NCI-H82 treated with DMSO at 0.1 percent for 48 hours (cell line): Measurements from ENCODE around the gene ASCL5.

Source experiments
- DNase-seq: peaks from one replicate; lab custom pipeline; 2025; ENCODE audit not compliant: unreplicated experiment; lab: John Stamatoyannopoulos, UW

ASCL5 gene

GRCh38 chr1:201153474-201154388 is 26.7 kb upstream of the ASCL5 start:
- no peak for DNase-seq

GRCh38 chr1:201149400-201149799 is 22.4 kb upstream of the ASCL5 start:
- peak; percentile 27 for DNase-seq

- DNase-seq, result no peak
Measured at GRCh38 chr1:201147396-201148015, 20.5 kb upstream of the ASCL5 start.

DNA sequence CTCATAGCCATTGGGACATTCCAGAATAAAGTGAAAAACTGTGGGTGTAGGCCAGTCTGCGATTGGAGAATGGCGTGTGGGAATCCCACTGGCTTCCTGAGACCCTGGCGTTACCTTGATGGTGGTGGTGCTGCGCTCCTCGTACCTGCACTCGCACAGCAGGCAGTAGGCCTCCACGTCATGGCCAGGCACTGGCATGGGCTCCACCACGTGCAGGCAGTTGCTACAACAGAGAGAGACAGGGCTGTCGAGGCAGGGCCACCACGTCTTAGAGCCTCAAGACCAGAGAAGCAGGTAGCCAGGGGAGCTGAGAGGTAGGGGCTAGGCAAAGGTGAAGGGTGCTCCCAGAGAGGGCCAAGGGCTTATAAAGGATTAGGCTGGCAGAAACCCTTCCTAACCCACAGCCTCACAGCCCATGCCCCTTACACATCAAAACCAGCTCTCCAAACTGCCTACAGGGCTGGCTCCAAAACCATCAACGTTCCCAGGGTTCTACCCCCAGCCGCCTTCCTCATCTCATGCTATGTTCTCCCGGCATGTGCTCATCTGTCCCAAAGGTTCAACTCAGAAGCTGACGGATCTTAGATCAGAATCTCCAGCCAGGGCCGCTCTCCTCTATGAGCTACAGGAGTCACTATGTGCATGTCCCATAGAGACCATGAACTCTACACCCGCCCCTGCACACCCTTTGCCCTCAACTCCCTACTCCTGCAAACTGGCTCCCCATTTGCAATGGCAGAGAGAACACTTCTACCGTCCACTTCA is 19.8 kb upstream of the ASCL5 start:
- no peak for DNase-seq

GRCh38 chr1:201145816-201146215 is 18.8 kb upstream of the ASCL5 start:
- no peak for DNase-seq

GRCh38 chr1:201145132-201145531 is 18.1 kb upstream of the ASCL5 start:
- DNase-seq, result no peak

DNA sequence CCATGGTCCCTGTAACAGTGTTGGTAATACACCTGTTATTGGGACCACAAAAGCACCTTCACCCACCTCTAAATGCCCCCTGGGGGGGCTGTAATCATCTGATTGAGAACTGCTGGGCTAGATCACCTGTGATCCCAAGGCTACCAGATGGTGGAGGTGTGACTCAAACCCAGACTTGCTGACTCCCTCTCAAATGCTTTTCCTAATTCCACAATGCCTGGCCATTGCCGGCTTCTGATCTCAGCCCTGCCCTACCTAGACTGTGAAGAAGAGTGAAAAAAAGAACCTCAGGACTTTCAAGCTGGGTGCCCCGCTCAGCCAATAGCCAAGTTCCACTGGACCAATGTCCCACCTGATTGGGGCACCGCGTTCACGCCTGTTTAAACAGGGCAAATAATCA is 17.7 kb upstream of the ASCL5 start:
- DNase-seq, result no peak

DNA sequence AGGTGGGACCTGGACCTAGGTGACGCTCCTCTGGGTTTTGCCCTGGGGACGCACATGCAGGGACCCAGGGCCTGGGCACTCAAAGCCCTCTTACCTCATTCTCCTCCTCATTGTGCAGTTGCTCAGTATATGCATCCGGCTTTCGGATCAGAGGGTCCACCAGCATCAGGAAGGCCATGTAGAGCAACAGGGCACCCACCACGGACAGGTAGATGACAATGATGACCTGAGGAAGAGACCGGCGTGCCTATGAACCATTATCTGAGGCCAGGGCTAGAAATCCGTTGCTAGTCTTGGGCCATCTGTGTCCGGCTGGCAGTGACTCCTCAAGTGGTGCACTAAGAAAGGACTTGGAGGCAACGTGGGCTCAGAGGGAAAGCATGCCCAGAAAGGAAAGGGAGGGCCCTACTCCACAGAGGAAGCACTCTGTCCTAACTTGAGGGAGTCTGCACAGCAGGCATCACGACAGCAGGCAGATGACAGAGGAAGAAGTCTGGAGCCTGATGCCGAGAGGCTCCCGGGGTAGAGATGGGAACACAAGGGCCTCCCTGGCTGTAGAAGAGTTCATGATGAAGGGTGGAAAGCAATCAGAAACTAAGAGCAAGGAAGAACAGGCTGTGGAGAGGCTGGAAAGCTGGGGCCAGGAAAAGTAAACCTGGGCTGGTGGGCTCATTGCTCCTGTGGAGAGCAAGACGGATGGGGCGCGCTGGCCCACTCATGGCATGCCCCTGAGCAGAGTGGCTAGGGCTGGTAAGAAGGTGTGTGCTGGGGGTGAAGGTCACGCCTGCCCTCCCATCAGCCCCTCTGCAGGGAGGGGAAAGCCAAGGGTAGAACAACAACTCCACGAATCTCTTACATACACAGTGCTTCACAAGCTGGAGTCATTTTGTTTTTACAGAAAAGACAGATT is 17.0 kb upstream of the ASCL5 start:
- no peak for DNase-seq

- DNase-seq, result no peak
Measured at GRCh38 chr1:201142849-201143725, 16.1 kb upstream of the ASCL5 start.

DNA sequence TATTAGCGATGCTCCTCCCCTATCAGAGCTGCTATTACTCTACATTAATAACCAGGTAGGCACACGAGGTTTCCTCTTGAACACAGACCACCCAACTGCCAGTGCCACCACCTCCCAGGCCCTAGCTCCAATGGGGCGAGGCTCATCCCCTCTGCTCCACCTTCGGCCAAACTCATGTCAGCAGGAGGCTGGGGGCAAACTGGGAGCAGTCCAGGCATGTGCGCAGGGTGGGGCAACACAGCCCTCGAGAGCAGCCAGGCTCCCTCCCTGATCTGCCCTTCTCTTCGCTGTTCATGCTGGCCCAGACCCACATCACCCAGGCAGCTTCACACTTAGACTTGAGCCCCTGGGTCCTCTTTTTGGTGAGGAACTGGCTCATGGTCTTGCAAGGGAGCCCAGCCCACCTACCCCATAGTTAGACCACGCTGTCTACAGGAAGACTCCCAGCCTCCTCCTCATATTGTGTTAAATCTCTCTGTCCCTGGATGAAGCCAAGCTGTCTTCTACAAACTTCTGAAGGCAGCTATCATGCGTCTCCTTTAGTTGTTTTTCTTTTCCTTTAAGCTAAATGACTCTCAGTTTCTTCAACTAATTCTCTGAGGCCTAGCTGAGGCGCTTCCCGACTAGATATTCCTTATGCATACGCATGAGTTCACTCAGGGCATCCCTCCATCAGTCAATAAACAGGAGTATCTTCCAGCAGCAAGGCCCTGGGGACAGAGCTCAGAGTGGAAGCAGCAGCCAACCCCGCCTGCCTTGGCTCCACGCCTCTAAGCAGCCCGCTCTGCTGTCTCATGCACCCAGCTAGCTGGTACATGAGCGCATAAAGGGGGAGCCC is 15.2 kb upstream of the ASCL5 start:
- DNase-seq, result no peak

DNA sequence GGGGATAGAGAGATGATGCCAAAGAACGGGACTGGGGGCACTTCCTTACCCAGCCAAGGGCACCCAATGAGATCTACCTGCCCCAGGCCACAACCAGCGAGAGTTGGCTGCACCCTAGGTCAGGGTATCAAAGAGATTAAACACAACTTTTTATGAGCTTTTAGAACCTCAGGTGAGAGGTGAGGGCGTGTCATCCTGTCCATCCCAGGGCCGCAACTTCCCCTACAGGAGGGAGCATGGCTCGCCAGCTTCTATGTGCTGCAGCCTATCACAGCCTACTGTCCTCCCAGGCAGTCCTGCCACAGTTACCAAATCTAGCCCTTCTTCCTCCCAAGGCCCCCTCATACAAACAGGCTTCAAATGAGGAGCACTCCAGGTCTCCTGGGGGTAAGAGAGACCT is 14.4 kb upstream of the ASCL5 start:
- DNase-seq, result no peak

DNA sequence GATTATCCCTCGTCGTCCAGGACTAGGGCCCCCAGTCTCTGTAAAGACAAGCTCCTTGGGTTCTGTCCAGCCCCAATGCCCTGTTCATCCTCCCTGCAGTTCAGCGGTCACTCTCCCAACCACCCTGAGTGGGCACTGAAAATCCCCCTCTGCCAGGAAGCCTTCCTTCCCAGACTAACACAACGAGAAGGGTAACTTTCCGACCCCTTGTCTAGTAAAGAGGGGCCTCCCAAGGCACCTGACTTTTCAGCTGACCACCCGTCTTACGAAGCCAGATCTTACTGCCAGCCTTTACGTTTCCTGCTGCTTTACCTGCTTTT is 13.9 kb upstream of the ASCL5 start:
- DNase-seq, result no peak

DNA sequence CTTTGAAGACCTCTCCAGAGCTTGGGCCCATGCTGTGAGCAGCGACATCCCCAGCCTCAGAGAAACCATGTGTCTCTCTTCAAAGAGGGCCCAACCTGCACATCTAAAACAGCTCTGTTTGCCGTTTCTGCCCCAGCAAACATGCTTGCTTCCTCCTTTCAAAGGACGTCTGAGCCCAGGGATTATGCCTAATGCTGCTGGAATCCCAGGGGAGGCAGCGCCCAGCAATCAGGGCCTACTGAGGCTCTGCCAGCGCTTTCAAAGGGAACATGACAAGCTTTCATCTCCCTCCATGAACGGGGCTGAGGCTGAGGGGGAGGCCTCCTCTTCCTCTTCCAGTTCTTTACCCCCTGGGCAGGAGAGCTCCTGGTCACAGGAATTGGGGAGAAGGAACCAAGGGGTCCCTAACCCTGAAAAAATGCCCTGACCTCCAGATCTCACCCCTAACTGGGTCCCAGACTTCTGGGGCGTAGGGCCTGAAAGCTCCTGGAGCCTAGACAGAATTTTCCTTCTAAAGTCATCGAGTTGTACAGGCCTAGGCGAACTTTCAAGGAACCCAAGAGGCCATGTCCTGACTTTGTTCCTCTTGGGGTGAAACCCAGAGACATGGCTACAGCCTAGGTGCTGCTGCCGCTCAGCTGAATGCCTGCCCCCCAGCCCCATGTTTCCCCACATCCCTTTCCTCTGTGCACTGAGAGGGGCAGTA is 13.4 kb upstream of the ASCL5 start:
- DNase-seq, result peak; percentile 71

DNA sequence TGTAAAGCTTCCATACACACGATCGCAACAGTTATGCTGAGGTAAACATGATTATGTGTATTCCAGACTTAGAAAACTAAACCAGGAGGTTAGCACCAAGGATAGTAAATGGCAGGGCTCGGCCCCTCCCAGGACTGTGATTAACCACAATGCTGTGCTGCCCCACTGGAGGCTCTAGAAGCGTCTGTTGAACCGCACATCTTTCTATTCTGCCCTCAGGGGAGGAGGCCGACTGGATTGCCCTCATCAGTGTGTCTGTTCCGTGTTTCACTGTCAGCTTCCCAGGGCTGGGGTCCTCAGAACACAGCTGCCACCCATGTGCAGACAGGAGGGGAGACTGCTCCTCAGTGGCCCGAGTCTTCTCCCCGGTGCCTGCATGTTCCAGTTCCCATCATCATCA is 12.8 kb upstream of the ASCL5 start:
- DNase-seq, result no peak

DNA sequence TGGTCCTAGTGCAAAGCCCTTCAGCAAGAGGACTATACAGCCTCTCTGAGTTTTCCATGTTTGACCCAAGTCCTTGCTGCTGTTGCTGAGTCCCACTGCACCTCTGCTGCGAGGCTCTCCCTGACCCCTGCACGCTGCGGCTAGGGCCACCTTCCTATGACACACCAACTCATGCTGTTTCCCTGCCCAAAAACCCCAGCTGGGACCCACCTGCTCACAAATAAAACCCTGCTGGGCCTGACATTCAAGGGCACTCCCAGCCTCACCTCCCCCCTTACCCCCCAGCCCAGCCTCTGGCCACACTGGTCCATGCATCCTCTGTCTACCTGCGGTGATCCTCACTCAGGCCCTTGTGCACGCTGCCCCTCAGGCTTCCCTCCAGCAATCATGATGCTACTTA is 12.3 kb upstream of the ASCL5 start:
- DNase-seq, result no peak

DNA sequence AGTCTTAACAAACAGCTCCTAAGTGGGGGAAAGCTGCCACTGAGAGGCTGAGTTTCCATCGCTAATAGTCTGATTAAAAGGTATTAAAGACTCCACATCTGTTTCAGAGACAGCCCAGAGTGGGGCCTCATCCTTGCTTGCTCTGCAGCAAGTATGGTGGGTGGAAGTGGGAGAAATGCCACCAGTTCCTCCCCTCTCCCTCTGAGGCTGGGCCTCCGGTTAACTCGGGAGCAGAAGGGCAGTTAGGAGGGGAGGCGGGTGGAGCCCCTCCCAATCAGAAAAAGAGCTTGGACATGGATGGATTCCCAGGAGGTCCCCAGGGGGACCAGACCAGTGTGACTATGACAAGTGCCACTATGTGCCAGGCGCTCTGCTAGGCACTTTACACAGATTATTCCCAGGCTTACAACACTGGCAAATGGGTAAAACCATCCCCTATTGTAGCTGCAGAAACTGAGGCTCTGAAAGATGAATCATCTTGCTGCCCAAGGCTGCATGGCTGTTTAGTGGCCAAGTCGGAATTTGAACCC is 11.4 kb upstream of the ASCL5 start:
- DNase-seq, result peak; percentile 95

GRCh38 chr1:201137579-201138310 is 10.8 kb upstream of the ASCL5 start:
- DNase-seq, result no peak

- no peak for DNase-seq
Measured at GRCh38 chr1:201137024-201137392, 10.0 kb upstream of the ASCL5 start.
